Mesenchymal stem cell (in vitro differentiated cells and primary cell): ENCODE measurements around the gene DSC3.

Source experiments
- DNase-seq: peaks from one replicate; pipeline ENCODE4 v3.0.0-alpha.2; 2013
- H2AFZ ChIP-seq: one replicate; pipeline ENCODE4 v1.6.1; 2013; ENCODE audit warnings: low read depth, mild to moderate bottlenecking, control low read depth, inconsistent platforms, low read length, moderate library complexity
- H2AK5ac ChIP-seq: 2 replicates; pipeline ENCODE4 v1.6.1; 2013; ENCODE audit warnings: low read length, moderate library complexity, mild to moderate bottlenecking, inconsistent platforms; ENCODE audit not compliant: severe bottlenecking
- H2BK120ac ChIP-seq: one replicate; pipeline ENCODE4 v1.6.1; 2013; ENCODE audit warnings: low read depth, mild to moderate bottlenecking, inconsistent platforms, low read length, moderate library complexity
- H2BK12ac ChIP-seq, 2 experiments: one replicate each; pipeline ENCODE4 v1.6.1; 2013; ENCODE audit warnings: inconsistent platforms in 2 of 2, low read length in 2 of 2, mild to moderate bottlenecking in 2 of 2, moderate library complexity in 2 of 2, control low read depth in 1 of 2
- H2BK15ac ChIP-seq: one replicate; pipeline ENCODE4 v1.6.1; 2013; ENCODE audit warnings: mild to moderate bottlenecking, low read depth, inconsistent platforms; ENCODE audit not compliant: poor library complexity, severe bottlenecking
- H2BK5ac ChIP-seq: 2 replicates; pipeline ENCODE4 v1.6.1; 2013; ENCODE audit warnings: low read depth, mild to moderate bottlenecking, low read length, control low read depth, inconsistent platforms; ENCODE audit not compliant: poor library complexity, severe bottlenecking
- H3K14ac ChIP-seq, 2 experiments: one replicate each; pipeline ENCODE4 v1.6.1; 2013; ENCODE audit warnings: inconsistent platforms in 2 of 2, low read length in 2 of 2, control low read depth in 1 of 2, mild to moderate bottlenecking in 1 of 2, moderate library complexity in 1 of 2
- H3K18ac ChIP-seq, 2 experiments: one replicate each; pipeline ENCODE4 v1.6.1; 2013; ENCODE audit warnings: inconsistent platforms in 2 of 2, low read length in 2 of 2, control low read depth in 1 of 2, low read depth in 1 of 2, mild to moderate bottlenecking in 1 of 2
- H3K23ac ChIP-seq, 2 experiments: one replicate each; pipeline ENCODE4 v1.6.1; 2013; ENCODE audit warnings: inconsistent platforms in 2 of 2, low read length in 2 of 2, mild to moderate bottlenecking in 2 of 2, moderate library complexity in 2 of 2, control low read depth in 1 of 2
- H3K27ac ChIP-seq: 2 replicates; pipeline ENCODE4 v1.5.1; 2013; ENCODE audit warnings: mild to moderate bottlenecking, moderate library complexity, low read length, control low read depth, inconsistent platforms; ENCODE audit not compliant: poor library complexity, severe bottlenecking
- H3K27me3 ChIP-seq, 2 experiments: 2 replicates each; pipeline versions ENCODE4 v1.6.1 to v1.7.0; 2013; ENCODE audit warnings: low read length in 2 of 2, mild to moderate bottlenecking in 2 of 2, moderate library complexity in 2 of 2, control low read depth in 1 of 2, inconsistent platforms in 1 of 2; ENCODE audit not compliant: control insufficient read depth in 1 of 2, insufficient read depth in 1 of 2
- H3K36me3 ChIP-seq, 2 experiments: 2 replicates each; pipeline versions ENCODE4 v1.6.1 to v1.7.0; 2013; ENCODE audit warnings: low read length in 2 of 2, control low read depth in 1 of 2, inconsistent platforms in 1 of 2, low read depth in 1 of 2, mild to moderate bottlenecking in 1 of 2; ENCODE audit not compliant: insufficient read depth in 2 of 2, control insufficient read depth in 1 of 2
- H3K4ac ChIP-seq, 2 experiments: one replicate each; pipeline ENCODE4 v1.6.1; 2013; ENCODE audit warnings: inconsistent platforms in 2 of 2, low read length in 2 of 2, mild to moderate bottlenecking in 2 of 2, moderate library complexity in 2 of 2, control low read depth in 1 of 2, low read depth in 1 of 2
- H3K4me1 ChIP-seq: 2 replicates; pipeline ENCODE4 v1.6.1; 2013; ENCODE audit warnings: low read depth, low read length, control low read depth; ENCODE audit not compliant: control insufficient read depth, insufficient read depth
- H3K4me2 ChIP-seq: 2 replicates; pipeline ENCODE4 v1.6.1; 2013; ENCODE audit warnings: low read length, mild to moderate bottlenecking, inconsistent platforms; ENCODE audit not compliant: poor library complexity, severe bottlenecking
- H3K4me3 ChIP-seq, 2 experiments: 2 replicates each; pipeline versions ENCODE4 v1.5.1 to v1.7.0; 2013; ENCODE audit warnings: low read length in 2 of 2, mild to moderate bottlenecking in 2 of 2, control low read depth in 1 of 2, low read depth in 1 of 2; ENCODE audit not compliant: insufficient read depth in 1 of 2
- H3K79me1 ChIP-seq: replicated peaks from 2 replicates; pipeline ENCODE4 v1.6.1; 2013; ENCODE audit warnings: mild to moderate bottlenecking, control low read depth, low read length, inconsistent platforms; ENCODE audit not compliant: poor library complexity, severe bottlenecking
- H3K9ac ChIP-seq: 2 replicates; pipeline ENCODE4 v1.7.0; 2013; ENCODE audit warnings: mild to moderate bottlenecking, low read length, moderate library complexity
- H3K9me3 ChIP-seq: 2 replicates; pipeline ENCODE4 v1.7.0; 2013; ENCODE audit warnings: mild to moderate bottlenecking, low read length; ENCODE audit not compliant: control insufficient read depth
- H4K8ac ChIP-seq: one replicate; pipeline ENCODE4 v1.6.1; 2013; ENCODE audit warnings: inconsistent platforms, mild to moderate bottlenecking, low read length, moderate library complexity
- H4K91ac ChIP-seq: one replicate; pipeline ENCODE4 v1.6.1; 2013; ENCODE audit warnings: mild to moderate bottlenecking, low read length, inconsistent platforms
- WGBS: methylation state at CpG from one replicate; pipeline ENCODE4 v1.1.7; 2013; ENCODE audit warnings: mixed read lengths; 5-methylcytosine and 5-hydroxymethylcytosine counted together

Gene DSC3

DNA sequence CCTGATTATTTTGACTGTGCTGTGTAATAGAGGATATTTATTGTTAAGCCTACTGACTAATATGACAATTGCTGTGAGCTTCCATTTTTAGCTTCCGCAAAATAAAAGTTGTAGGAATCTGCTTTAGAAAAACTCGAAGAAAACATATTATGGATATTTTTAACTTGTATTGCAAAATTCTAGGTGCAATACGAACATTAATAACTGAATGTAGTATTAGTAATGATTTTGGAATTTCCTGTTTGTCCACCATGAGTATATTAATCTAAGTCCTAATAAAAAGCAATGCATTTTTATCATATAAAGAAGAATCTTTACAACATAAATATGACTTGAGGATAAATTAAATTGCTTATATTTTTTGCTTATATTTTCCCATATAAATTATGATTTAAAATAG, 2.4 kb upstream of the DSC3 start:
- peaks cover 0 to 5% of the 10 kb centered on the region in 2 experiments for H3K36me3 ChIP-seq
- H2BK5ac ChIP-seq: no peak overlapping the region
- H3K23ac ChIP-seq: no peak overlapping the region
- peaks cover 0 to 47% of the 10 kb centered on the region in 2 experiments for H3K27me3 ChIP-seq
- H3K27ac ChIP-seq: no peak overlapping the region
- no peak overlapping the region for H3K4ac ChIP-seq
- no peak overlapping the region for H3K14ac ChIP-seq
- DNase-seq: no peak
- no peak overlapping the region for H2BK12ac ChIP-seq
- H2BK120ac ChIP-seq: no peak overlapping the region
- no peak overlapping the region for H2BK15ac ChIP-seq
- no peak overlapping the region for H2AK5ac ChIP-seq
- H4K91ac ChIP-seq: no peak overlapping the region
- H3K4me3 ChIP-seq: no peak overlapping the region
- no peak overlapping the region for H3K4me2 ChIP-seq
- H3K18ac ChIP-seq: no peak overlapping the region
- H4K8ac ChIP-seq: no peak overlapping the region
- H3K9me3 ChIP-seq: peaks cover 3% of the 10 kb centered on the region
- WGBS: no CpG with 5 or more reads among the region's 3 CpGs
- H3K4me1 ChIP-seq: no peaks in the 10 kb centered on the region
- no peak overlapping the region for H2AFZ ChIP-seq
- H3K9ac ChIP-seq: no peak overlapping the region
- H3K79me1 ChIP-seq: peaks cover 2% of the 10 kb centered on the region

DNA sequence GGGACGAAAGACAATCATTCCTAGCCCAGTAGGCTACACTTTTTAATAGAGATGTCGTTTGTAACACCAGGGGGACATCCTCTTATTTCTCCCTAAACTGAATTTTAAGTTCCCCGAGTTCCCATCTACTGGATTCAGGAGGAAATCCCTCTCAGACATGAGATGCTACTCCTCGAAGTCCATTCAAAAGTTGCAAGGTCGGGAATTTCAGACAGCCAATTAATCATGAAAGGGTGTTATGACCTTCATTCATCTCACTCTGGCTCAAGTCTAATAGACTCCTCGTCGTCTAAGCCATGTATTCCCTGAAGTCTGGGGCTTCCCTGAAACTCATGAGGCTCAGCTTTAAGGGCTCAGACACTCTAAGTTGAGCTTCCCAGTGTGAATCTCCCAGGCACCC, 1.2 kb upstream of the DSC3 start:
- Histone ChIP-seq H3K27ac (no peak overlapping the region), H3K18ac (no peak overlapping the region), H3K36me3 (peaks cover 0 to 5% of the 10 kb centered on the region in 2 experiments), H3K23ac (no peak overlapping the region), H3K4ac (no peak overlapping the region), H3K9ac (no peak overlapping the region), H3K27me3 (peaks cover 0 to 49% of the 10 kb centered on the region in 2 experiments), H2AK5ac (no peak overlapping the region), H3K4me2 (no peak overlapping the region), H4K91ac (no peak overlapping the region), H2BK15ac (no peak overlapping the region), H3K79me1 (peaks cover 2% of the 10 kb centered on the region), H2BK5ac (no peak overlapping the region), H3K14ac (no peak overlapping the region), H3K9me3 (peaks cover 3% of the 10 kb centered on the region), H2BK12ac (no peak overlapping the region), H4K8ac (no peak overlapping the region), H2BK120ac (no peak overlapping the region), H3K4me1 (no peaks in the 10 kb centered on the region), H3K4me3 (no peak overlapping the region), H2AFZ (no peak overlapping the region)
- 71% methylated on average over 7 of the region's 7 CpGs for WGBS
- DNase-seq: no peak

DNA sequence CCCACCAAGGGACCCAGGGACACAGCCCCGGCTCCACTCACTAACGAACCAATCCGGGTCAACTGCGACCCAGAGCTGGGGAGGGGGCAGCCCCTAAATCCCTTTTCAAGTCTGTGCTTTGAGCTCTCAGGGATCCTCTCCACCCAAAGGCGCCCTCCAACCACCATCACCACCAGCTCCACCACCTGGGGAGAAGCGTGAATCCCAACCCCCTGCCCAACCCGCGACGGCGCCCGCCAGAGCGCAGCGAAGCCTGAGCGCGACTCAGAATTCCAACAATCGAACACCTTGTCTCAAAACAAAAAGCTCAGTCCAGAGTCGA, 497 bp downstream of the DSC3 start:
- Histone ChIP-seq H3K27ac (peak overlapping the region; percentile 95), H3K9me3 (peaks cover 3% of the 10 kb centered on the region), H3K36me3 (peaks cover 0 to 5% of the 10 kb centered on the region in 2 experiments), H3K23ac (no peak overlapping the region), H2BK15ac (no peak overlapping the region), H3K4me1 (peaks cover 1% of the 10 kb centered on the region), H3K4me2 (peak overlapping the region; percentile 62), H3K14ac (no peak overlapping the region), H3K4ac (no peak overlapping the region), H3K9ac (no peak overlapping the region), H4K91ac (no peak overlapping the region), H3K27me3 (peaks cover 0 to 49% of the 10 kb centered on the region in 2 experiments), H2AFZ (peak overlapping the region; percentile 54), H2AK5ac (no peak overlapping the region), H3K18ac (no peak overlapping the region), H2BK5ac (peak overlapping the region; percentile 48), H3K79me1 (peaks cover 2% of the 10 kb centered on the region), H4K8ac (no peak overlapping the region), H3K4me3 (peak overlapping the region in 1 of 2 experiments; percentile 80), H2BK12ac (no peak overlapping the region), H2BK120ac (no peak overlapping the region)
- WGBS: 3% methylated on average over 17 of the region's 17 CpGs
- DNase-seq: no peak

DNA sequence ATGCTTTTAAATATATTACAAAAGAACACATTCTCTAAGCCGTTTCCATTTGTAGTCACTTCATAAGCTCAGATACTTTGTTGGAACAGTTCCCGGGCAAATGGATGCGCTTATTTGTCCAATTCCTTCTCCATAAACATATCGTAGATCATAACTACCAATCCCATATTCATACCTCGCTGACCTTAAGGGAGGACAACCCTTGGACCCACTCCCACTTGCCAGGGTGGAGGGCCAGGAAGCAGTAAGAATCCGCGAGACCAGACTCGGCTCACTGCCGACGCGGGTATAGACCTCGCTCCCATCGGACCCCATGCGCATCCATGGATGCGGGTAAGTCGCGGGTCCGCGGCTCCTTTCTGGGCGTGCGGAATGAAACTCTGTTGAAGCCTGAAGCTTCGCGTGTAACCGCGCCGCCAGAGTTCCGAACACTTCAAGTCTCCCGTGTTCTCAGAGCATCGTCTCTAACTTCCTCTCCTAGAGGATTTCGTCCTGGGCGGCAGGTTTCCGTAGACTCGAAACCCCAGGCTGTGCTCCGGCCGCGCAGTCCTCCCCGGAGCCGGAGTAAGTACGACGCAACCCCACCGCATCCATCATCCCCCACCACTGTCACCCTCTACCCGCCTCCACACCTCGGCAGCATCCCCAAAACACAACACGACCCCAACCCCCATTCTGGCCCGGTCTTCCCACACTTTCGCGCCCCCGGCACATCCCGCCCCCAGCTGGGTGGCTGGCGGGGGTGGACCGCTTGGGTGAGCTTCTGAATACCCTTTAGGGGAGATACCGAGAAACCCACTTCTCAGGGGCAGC, 1.1 kb downstream of the DSC3 start:
- no peak overlapping the region for H4K91ac ChIP-seq
- H2BK12ac ChIP-seq: no peak overlapping the region
- H4K8ac ChIP-seq: no peak overlapping the region
- H3K27ac ChIP-seq: peak overlapping the region; percentile 95
- no peak overlapping the region for H3K18ac ChIP-seq
- H2BK15ac ChIP-seq: no peak overlapping the region
- H3K23ac ChIP-seq: peak overlapping the region in 1 of 2 experiments; percentile 40
- no peak overlapping the region for H2BK120ac ChIP-seq
- peak overlapping the region; percentile 29 to 80 for H3K4me3 ChIP-seq
- H3K4me1 ChIP-seq: peaks cover 1% of the 10 kb centered on the region
- H3K9ac ChIP-seq: no peak overlapping the region
- peak overlapping the region; percentile 62 for H3K4me2 ChIP-seq
- no peak overlapping the region for H3K14ac ChIP-seq
- no peak overlapping the region for H2AFZ ChIP-seq
- WGBS: 3% methylated on average over 49 of the region's 52 CpGs
- no peak overlapping the region for H2AK5ac ChIP-seq
- DNase-seq: peak; percentile 40
- peaks cover 3% of the 10 kb centered on the region for H3K9me3 ChIP-seq
- H3K27me3 ChIP-seq: peaks cover 0 to 49% of the 10 kb centered on the region in 2 experiments
- H2BK5ac ChIP-seq: peak overlapping the region; percentile 48
- peaks cover 0 to 5% of the 10 kb centered on the region in 2 experiments for H3K36me3 ChIP-seq
- H3K79me1 ChIP-seq: peaks cover 2% of the 10 kb centered on the region
- no peak overlapping the region for H3K4ac ChIP-seq
